GM12878 (cell line): ENCODE results near the gene CPD. TPM values are rescaled to one million over a fixed set of nuclear protein-coding genes. Genes with fewer than 3 reads are reported as not detected.

Source experiments
- ATAC-seq: fragments of 200-7000 bp; cut with Tn5 transposase; 3 replicates; pipeline ENCODE4 v1.9.1; 2020; ENCODE audit warnings: mild to moderate bottlenecking, moderate library complexity
- BruUV-seq: library from RNA; stranded (reverse); fragments of 400-500 nt; replicated peaks from 2 replicates; lab custom pipeline; 2021; lab: Mats Ljungman, UMichigan
- CTCF ChIA-PET: fragments of 300-600 bp; sonication (Branson Sonifier 250); formaldehyde crosslinking; extraction: SDS; loops from one replicate; lab custom pipeline; 2021; ENCODE audit warnings: inconsistent platforms; lab: Yijun Ruan, JAX
- POLR2A ChIA-PET: fragments of 350-600 bp; formaldehyde crosslinking; extraction: SDS; loops from one replicate; lab custom pipeline; 2021; ENCODE audit warnings: inconsistent platforms; lab: Charles Lee
- RAD21 ChIA-PET: fragments of 300-600 bp; sonication (Branson Sonifier 250); formaldehyde crosslinking; loops from one replicate; lab custom pipeline; 2023; ENCODE audit warnings: antibody characterized with exemption; ENCODE audit not compliant: unreplicated experiment; lab: Charles Lee
- SMC1A ChIA-PET: fragments of 300-600 bp; sonication (Branson Sonifier 250); formaldehyde crosslinking; loops from one replicate; lab custom pipeline; 2023; ENCODE audit not compliant: unreplicated experiment, uncharacterized antibody; lab: Charles Lee
- DNase-seq: peaks from one replicate; pipeline ENCODE4 v3.0.0-alpha.2; 2011; ENCODE audit warnings: low read depth, low spot score
- FAIRE-seq: peaks from 3 replicates; lab custom pipeline; 2011; peaks lifted over from hg19 to GRCh38; lab: Jason Lieb, UNC
- H2AFZ ChIP-seq: 2 replicates; pipeline ENCODE4 v1.6.0; 2011; ENCODE audit warnings: low read depth, low read length, control low read depth; ENCODE audit not compliant: control insufficient read depth
- H3K27ac ChIP-seq: 2 replicates; pipeline ENCODE4 v1.5.1; 2011; ENCODE audit warnings: control low read depth; ENCODE audit not compliant: control insufficient read depth, insufficient read depth
- H3K27me3 ChIP-seq, 2 experiments: replicated peaks in 1 of 2; 2 replicates each; pipeline versions ENCODE4 v1.6.0 to v1.6.1; 2011; ENCODE audit warnings: low read length in 1 of 2; ENCODE audit not compliant: control insufficient read depth in 2 of 2, insufficient read depth in 2 of 2
- H3K36me3 ChIP-seq, 2 experiments: 2 replicates each; pipeline ENCODE4 v1.5.1; 2011; ENCODE audit warnings: low read length in 1 of 2; ENCODE audit not compliant: control insufficient read depth in 2 of 2, insufficient read depth in 2 of 2
- H3K4me1 ChIP-seq: 2 replicates; pipeline ENCODE4 v1.6.1; 2011; ENCODE audit warnings: mild to moderate bottlenecking, low read length, moderate library complexity, mixed read lengths; ENCODE audit not compliant: control insufficient read depth, insufficient read depth
- H3K4me2 ChIP-seq: 2 replicates; pipeline ENCODE4 v1.6.0; 2011; ENCODE audit warnings: control low read depth; ENCODE audit not compliant: control insufficient read depth, insufficient read depth
- H3K4me3 ChIP-seq: fragments of 200-600 bp; sonication (generic); 2 replicates; pipeline ENCODE4 v1.5.1; 2016
- H3K79me2 ChIP-seq: 2 replicates; pipeline ENCODE4 v1.6.0; 2011; ENCODE audit warnings: low read length; ENCODE audit not compliant: control insufficient read depth, insufficient read depth
- H3K9ac ChIP-seq: 2 replicates; pipeline ENCODE4 v1.8.0; 2011; ENCODE audit warnings: low read length, control low read depth, mixed read lengths; ENCODE audit not compliant: control insufficient read depth, insufficient read depth
- H3K9me3 ChIP-seq: replicated peaks from 3 replicates; pipeline ENCODE4 v1.5.1; 2011; ENCODE audit warnings: mild to moderate bottlenecking, low read length; ENCODE audit not compliant: control insufficient read depth, insufficient read depth
- H4K20me1 ChIP-seq: 2 replicates; pipeline ENCODE4 v1.6.0; 2011; ENCODE audit not compliant: control insufficient read depth, insufficient read depth
- SRF ChIP-seq, 2 experiments: IDR thresholded peaks; 2 replicates each; pipeline ENCODE4 v1.6.1; 2011; ENCODE audit warnings: low read depth in 2 of 2, low read length in 2 of 2, mild to moderate bottlenecking in 1 of 2, moderate library complexity in 1 of 2
- WGBS: methylation state at CpG from one replicate; pipeline ENCODE4 v1.1.6; 2016; ENCODE audit warnings: low lambda C conversion rate; ENCODE audit not compliant: insufficient replicate concordance, insufficient coverage; ENCODE audit errors: missing lambda C conversion rate; 5-methylcytosine and 5-hydroxymethylcytosine counted together
- in situ Hi-C: fragments of 300-500 bp; cut with MboI; formaldehyde crosslinking; loops from 9 replicates; pipeline ENCODE4 v1.14.3; 2018; ENCODE audit warnings: mixed read lengths
- intact Hi-C: fragments of 100-400 bp; cut with micrococcal nuclease; formaldehyde crosslinking; loops from one replicate; pipeline ENCODE4 v1.14.2; 2022; ENCODE audit not compliant: unreplicated experiment
- polyA plus RNA-seq, 11 experiments: library from polyadenylated mRNA; depleted of rRNA in 4 of 11; unstranded in 6 of 11; stranded (reverse) in 5 of 11; fragments of >200 nt; fragmentation: Nextera tagmentation in 4 of 11; fragmentation: Illumina TruSeq in 1 of 11; extraction: Ambion mirVana in 4 of 11; extraction: Trizol in 1 of 11; gene quantifications; 1 replicate in 1 of 11; 2 replicates in 10 of 11; pipeline versions ENCODE4 v1.2.1 to v1.2.3, GENCODE V29; 2011 to 2016; ENCODE audit warnings: inconsistent platforms in 2 of 11, missing spikeins in 2 of 11, low read depth in 1 of 11
- total RNA-seq, 4 experiments: library from RNA; depleted of rRNA in 3 of 4; stranded (reverse); fragments of >200 nt in 3 of 4; fragmentation: Illumina TruSeq in 1 of 4; extraction: Trizol in 1 of 4; gene quantifications; 2 replicates each; pipeline versions ENCODE4 v1.2.1 to v1.2.3, GENCODE V29; 2013 to 2021
- TF ChIP-seq, protein P1 (sequence below): fragments of 450-650 bp; conservative IDR thresholded peaks from 2 replicates; pipeline ENCODE4 v1.6.1; 2017; ENCODE audit warnings: mild to moderate bottlenecking, moderate library complexity

CPD gene
- total and polyA plus RNA-seq, 10 of the 15 experiments (the other 5 are each of a cell fraction or from before 2014, with no cell fraction given), result 3.5 to 24.2 (median 15.7) TPM

DNA sequence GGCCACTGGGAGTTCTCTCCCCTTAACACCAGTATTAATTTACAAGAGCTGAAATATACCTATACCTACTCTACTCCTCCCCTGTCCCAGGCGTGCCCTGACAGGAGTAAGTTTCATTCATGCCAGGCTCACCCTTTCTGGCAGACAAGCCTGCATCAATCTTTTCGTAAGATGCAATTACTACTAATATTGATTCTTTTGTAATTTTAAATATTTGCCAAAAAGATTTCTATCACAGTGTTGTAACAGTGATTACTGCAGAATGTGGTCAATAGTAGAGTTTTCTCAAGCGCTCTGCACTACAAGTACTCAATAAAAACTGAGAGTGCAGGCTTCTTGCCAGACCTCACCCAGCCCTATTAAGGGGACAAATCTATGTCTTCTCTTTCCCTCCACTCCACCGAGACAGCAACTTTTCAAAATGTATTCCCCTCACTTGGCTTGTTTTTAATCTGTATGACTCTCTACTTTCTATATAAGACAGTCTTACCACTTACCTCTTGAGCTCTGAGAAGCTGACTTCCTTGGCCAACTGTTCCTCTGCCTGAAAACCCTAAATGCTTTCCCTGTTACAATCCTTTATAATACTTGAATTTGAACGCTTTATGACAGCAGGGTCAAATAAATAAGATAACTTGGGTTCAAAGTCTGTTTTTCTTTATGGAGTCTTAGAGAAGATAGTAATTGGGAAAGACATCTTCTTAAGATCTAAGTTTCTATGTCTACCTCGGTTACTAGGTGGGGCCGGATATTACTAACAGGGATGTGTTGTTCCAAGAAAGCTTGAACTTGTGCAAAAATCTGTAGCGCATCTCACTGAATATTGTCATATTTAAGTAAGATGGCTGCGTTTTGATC lies 45.0 kb upstream of the CPD start, which contains the start of gene TMIGD1 (continued):
- TF ChIP-seq, protein P1, sequence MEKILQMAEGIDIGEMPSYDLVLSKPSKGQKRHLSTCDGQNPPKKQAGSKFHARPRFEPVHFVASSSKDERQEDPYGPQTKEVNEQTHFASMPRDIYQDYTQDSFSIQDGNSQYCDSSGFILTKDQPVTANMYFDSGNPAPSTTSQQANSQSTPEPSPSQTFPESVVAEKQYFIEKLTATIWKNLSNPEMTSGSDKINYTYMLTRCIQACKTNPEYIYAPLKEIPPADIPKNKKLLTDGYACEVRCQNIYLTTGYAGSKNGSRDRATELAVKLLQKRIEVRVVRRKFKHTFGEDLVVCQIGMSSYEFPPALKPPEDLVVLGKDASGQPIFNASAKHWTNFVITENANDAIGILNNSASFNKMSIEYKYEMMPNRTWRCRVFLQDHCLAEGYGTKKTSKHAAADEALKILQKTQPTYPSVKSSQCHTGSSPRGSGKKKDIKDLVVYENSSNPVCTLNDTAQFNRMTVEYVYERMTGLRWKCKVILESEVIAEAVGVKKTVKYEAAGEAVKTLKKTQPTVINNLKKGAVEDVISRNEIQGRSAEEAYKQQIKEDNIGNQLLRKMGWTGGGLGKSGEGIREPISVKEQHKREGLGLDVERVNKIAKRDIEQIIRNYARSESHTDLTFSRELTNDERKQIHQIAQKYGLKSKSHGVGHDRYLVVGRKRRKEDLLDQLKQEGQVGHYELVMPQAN, result no peak

DNA sequence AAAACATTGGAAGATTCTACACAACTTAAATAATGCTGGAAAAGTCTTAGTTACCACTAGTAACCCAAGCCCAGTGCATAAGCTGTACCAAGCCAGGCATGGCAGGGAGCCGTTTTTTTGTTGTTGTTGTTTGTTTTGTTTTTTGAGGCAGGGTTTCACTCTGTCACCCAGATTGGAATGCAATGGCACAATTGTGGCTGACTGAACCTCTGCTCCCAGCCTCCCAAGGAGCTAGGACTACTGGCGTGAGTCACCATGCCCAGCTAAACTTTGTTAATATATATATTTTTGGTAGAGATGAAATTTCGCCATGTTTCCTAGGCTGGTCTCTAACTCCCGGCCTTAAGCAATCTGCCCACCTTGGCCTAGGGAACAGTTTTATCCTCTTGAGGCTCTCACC lies 44.3 kb upstream of the CPD start:
- Histone ChIP-seq H3K27ac (no peak overlapping the region), H3K4me2 (no peak overlapping the region), H2AFZ (no peak overlapping the region), H4K20me1 (no peaks in the 10 kb centered on the region), H3K79me2 (no peaks in the 10 kb centered on the region), H3K9ac (no peak overlapping the region), H3K27me3 (no peaks in the 10 kb centered on the region), H3K36me3 (no peaks in the 10 kb centered on the region), H3K4me1 (peaks cover 12% of the 10 kb centered on the region), H3K9me3 (no peaks in the 10 kb centered on the region), H3K4me3 (no peak overlapping the region)
- 85% methylated on average over 4 of the region's 4 CpGs for WGBS
- no peak for FAIRE-seq
- ChIA-PET CTCF (interaction anchor here (0.6 to 12.3 kb wide), 19 partner anchors 8 to 237 kb away, joined by 3 to 345 read pairs (median 11); partner anchors contain the start of genes BLMH, NSRP1 and SLC6A4), SMC1A (interaction anchor here (0.5 to 8.6 kb wide), 27 partner anchors 20 to 236 kb away, joined by 3 to 125 read pairs (median 3); partner anchors contain the start of gene BLMH), RAD21 (interaction anchor here (0.8 to 9.6 kb wide), 11 partner anchors 29 to 527 kb away, joined by 3 to 183 read pairs (median 4); partner anchors contain the start of genes BLMH and SLC6A4), POLR2A (interaction anchor here (0.6 to 2.0 kb wide), 3 partner anchors 43 to 230 kb away, joined by 3 to 6 read pairs (median 6); partner anchors contain the start of gene BLMH)
- intact Hi-C loops (loop anchor here (10.0 kb wide), 1 partner anchor 100 kb away; the partner anchor contains the start of gene SLC6A4), in situ Hi-C loops (no loop called here)
- no peak for TF ChIP-seq SRF (IDR thresholded peaks at IDR 0.05; ENCODE audit: low read depth in 2 of 2, low read length in 2 of 2)
- no peak for DNase-seq
- no peak for ATAC-seq
- BruUV-seq, result no TSS peak
